Mucosa of stomach (tissue), 1 donor: ENCODE results near the gene CDC123.
"Not testable (repeated sequence)": the region's sequence is repeated elsewhere in the genome, so short reads cannot be mapped to it uniquely, and the experiment has no call there.

Source experiments
- H3K27me3 ChIP-seq: one replicate; pipeline ENCODE4 v1.7.0; 2013; ENCODE audit warnings: mild to moderate bottlenecking, low read length; ENCODE audit not compliant: control insufficient read depth, insufficient read depth
- H3K36me3 ChIP-seq: one replicate; pipeline ENCODE4 v1.7.0; 2013; ENCODE audit warnings: low read length; ENCODE audit not compliant: control insufficient read depth, insufficient read depth
- H3K4me1 ChIP-seq: one replicate; pipeline ENCODE4 v1.7.0; 2013; ENCODE audit warnings: mild to moderate bottlenecking, low read length; ENCODE audit not compliant: control insufficient read depth, insufficient read depth
- H3K4me3 ChIP-seq: one replicate; pipeline ENCODE4 v1.7.0; 2013; ENCODE audit warnings: low read length
- H3K9ac ChIP-seq: one replicate; pipeline ENCODE4 v1.7.0; 2013; ENCODE audit warnings: mild to moderate bottlenecking, low read length, moderate library complexity
- H3K9me3 ChIP-seq: one replicate; pipeline ENCODE4 v1.7.0; 2013; ENCODE audit warnings: mild to moderate bottlenecking, low read length, moderate library complexity; ENCODE audit not compliant: control insufficient read depth
- donor health status: Pancreatic carcinoma.

Gene CDC123

GRCh38 chr10:12218991-12219390 is 23.0 kb downstream of the CDC123 start:
- Histone ChIP-seq H3K9ac (no peak overlapping the region), H3K36me3 (no peaks in the 10 kb centered on the region), H3K4me3 (no peak overlapping the region), H3K4me1 (no peaks in the 10 kb centered on the region), H3K27me3 (no peaks in the 10 kb centered on the region), H3K9me3 (no peaks in the 10 kb centered on the region)

DNA sequence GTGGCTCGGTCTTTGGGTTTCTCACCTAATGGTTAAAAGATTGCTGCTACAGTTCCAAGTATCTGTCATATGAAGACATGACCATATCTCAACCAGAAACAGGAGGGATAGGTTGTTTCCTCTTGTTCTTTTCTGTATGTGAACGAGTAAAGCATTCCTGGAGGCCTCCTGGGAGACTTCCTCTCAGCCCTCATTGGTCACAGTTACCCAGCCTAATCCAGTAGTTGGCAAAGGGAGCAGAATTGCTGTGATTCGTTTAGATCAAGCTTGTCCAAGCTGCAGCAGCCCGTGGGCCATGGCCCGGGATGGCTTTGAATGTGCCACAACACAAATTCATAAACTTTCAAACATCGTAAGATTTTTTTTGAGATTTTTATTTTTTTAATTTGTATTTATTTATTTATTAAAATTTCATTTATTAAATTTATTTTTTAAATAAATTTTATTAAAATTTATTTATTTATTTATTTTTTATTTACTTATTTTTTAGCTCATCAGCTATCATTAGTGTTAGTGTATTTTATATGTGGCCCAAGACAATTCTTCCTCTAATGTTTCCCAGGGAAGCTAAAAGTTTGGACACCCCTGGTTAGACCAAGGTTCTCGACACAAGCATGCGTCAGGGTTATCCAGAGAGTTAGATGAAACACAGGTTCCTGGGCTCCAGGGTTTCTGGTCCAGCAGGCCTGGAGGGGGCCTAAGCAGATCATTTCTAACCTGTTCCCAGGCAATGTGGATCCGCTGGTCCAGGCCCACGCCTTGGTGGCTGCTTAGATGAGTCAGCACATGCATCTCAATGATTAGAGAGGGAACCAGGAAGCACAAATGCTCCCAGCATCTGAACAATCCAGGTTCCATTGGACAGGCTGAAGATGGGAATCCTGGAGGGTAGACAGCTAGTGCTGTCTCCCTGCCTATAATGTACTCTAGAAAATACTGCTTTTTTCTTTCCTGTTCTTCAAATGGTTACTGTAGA is 25.6 kb downstream of the CDC123 start:
- no peaks in the 10 kb centered on the region for H3K9me3 ChIP-seq
- no peak overlapping the region for H3K4me3 ChIP-seq
- H3K36me3 ChIP-seq, result no peaks in the 10 kb centered on the region
- H3K27me3 ChIP-seq, result no peaks in the 10 kb centered on the region
- no peaks in the 10 kb centered on the region for H3K4me1 ChIP-seq
- H3K9ac ChIP-seq, result no peak overlapping the region

- Histone ChIP-seq H3K9me3 (no peaks in the 10 kb centered on the region), H3K27me3 (no peaks in the 10 kb centered on the region), H3K36me3 (no peaks in the 10 kb centered on the region), H3K4me3 (no peak overlapping the region), H3K9ac (no peak overlapping the region), H3K4me1 (no peaks in the 10 kb centered on the region)
Measured at GRCh38 chr10:12225444-12225843, 29.5 kb downstream of the CDC123 start.

- not testable (repeated sequence) for H3K4me3 ChIP-seq, H3K27me3 ChIP-seq, H3K9me3 ChIP-seq, H3K9ac ChIP-seq, H3K4me1 ChIP-seq, H3K36me3 ChIP-seq
Measured at GRCh38 chr10:12226438-12226837, 30.4 kb downstream of the CDC123 start.

- Histone ChIP-seq H3K36me3 (no peaks in the 10 kb centered on the region), H3K27me3 (no peaks in the 10 kb centered on the region), H3K4me3 (no peak overlapping the region), H3K9me3 (no peaks in the 10 kb centered on the region), H3K9ac (no peak overlapping the region), H3K4me1 (no peaks in the 10 kb centered on the region)
Measured at GRCh38 chr10:12228851-12229250, 32.9 kb downstream of the CDC123 start.

DNA sequence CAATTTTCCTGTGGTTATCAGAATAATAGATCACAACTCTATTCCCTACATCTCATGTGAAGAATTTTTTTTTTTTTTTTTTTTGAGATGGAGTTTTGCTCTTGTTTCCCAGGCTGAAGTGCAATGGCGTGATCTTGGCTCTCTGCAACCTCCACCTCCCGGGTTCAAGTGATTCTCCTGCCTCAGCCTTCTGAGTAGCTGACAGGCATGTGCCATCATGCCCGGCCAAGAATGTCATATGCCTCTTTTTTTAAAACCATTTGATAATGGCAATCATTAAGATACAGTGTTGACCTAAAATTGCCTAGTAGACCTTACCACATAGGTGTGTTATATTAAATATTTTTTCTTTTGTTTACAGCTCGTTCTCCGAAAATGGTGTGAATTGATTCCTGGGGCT is 38.7 kb downstream of the CDC123 start:
- H3K4me3 ChIP-seq, H3K4me1 ChIP-seq, H3K9me3 ChIP-seq, H3K27me3 ChIP-seq, H3K9ac ChIP-seq, H3K36me3 ChIP-seq: not testable (repeated sequence)

- no peak overlapping the region for H3K9ac ChIP-seq
- H3K9me3 ChIP-seq, result no peaks in the 10 kb centered on the region
- peaks cover 4% of the 10 kb centered on the region for H3K36me3 ChIP-seq
- H3K4me3 ChIP-seq, result no peak overlapping the region
- H3K4me1 ChIP-seq, result peaks cover 4% of the 10 kb centered on the region
- H3K27me3 ChIP-seq, result no peaks in the 10 kb centered on the region
Measured at GRCh38 chr10:12235116-12235694, 39.2 kb downstream of the CDC123 start.

DNA sequence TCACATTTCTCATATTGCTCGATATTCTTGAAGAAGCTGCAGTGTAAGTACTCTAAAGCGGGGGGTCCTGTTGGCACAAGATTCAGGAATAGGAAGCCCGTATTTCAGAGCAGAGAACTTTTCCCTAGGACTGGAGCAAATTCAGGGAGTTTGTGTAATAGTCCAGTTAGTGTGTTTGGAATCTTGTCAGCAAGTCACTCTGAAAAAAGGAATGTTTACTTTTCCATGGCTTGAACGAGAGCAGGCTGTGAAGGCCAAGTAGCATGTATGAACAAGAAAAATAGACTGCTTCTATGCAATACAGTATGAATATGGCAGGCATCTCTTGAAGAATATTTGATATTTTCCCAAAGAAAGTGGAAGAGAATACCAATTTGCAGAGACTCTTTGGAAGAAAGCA is 39.8 kb downstream of the CDC123 start:
- peaks cover 4% of the 10 kb centered on the region for H3K36me3 ChIP-seq
- peaks cover 4% of the 10 kb centered on the region for H3K4me1 ChIP-seq
- no peak overlapping the region for H3K9ac ChIP-seq
- H3K9me3 ChIP-seq, result no peaks in the 10 kb centered on the region
- no peaks in the 10 kb centered on the region for H3K27me3 ChIP-seq
- H3K4me3 ChIP-seq, result no peak overlapping the region

DNA sequence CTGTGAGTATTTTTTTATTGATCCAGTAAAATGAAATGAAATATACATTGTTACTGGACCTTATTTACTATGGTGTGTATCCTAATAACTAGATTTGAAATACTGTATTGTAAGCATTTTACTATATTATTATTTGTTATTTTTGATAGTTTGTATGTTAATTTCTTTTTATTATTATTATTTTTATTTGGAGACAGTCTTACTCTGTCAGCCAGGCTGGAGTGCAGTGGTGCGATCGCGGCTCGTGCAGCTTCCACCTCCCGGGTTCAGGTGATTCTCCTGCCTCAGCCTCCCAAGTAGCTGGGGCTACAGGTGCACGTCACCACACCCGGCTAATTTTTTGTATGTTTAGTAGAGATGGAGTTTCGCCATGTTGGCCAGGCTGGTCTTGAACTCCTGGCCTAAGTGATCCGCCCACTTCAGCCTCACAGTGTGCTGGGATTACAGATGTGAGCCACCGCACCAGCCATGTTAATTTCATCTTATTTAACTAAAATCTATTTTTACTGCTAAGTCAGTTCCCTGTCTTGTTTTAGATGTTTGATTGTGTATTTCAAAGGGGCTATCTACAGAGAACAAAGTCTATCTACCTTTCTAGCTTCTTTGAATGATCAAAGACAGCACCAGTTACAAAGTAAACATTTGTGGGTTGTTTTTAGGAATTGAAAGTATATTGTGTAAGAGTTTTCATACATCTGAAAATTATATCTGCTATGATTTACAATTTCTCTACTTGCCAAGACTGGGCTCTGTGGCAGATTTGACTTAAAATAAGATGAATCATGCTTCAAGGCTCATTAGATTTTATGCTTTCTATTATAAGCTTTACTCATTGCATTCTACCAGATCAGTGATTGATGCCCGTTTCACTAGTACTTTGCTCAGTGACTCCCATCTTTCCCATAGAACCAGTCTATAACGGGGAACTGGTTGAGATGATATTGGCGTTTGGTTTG is 41.6 kb downstream of the CDC123 start:
- Histone ChIP-seq H3K9ac (no peak overlapping the region), H3K4me3 (no peak overlapping the region), H3K27me3 (no peaks in the 10 kb centered on the region), H3K9me3 (no peaks in the 10 kb centered on the region), H3K36me3 (peaks cover 4% of the 10 kb centered on the region), H3K4me1 (peaks cover 4% of the 10 kb centered on the region)

GRCh38 chr10:12238821-12239220 is 42.8 kb downstream of the CDC123 start:
- no peak overlapping the region for H3K9ac ChIP-seq
- H3K36me3 ChIP-seq, result peaks cover 4% of the 10 kb centered on the region
- H3K27me3 ChIP-seq, result no peaks in the 10 kb centered on the region
- peaks cover 4% of the 10 kb centered on the region for H3K4me1 ChIP-seq
- H3K9me3 ChIP-seq, result no peaks in the 10 kb centered on the region
- H3K4me3 ChIP-seq, result no peak overlapping the region

DNA sequence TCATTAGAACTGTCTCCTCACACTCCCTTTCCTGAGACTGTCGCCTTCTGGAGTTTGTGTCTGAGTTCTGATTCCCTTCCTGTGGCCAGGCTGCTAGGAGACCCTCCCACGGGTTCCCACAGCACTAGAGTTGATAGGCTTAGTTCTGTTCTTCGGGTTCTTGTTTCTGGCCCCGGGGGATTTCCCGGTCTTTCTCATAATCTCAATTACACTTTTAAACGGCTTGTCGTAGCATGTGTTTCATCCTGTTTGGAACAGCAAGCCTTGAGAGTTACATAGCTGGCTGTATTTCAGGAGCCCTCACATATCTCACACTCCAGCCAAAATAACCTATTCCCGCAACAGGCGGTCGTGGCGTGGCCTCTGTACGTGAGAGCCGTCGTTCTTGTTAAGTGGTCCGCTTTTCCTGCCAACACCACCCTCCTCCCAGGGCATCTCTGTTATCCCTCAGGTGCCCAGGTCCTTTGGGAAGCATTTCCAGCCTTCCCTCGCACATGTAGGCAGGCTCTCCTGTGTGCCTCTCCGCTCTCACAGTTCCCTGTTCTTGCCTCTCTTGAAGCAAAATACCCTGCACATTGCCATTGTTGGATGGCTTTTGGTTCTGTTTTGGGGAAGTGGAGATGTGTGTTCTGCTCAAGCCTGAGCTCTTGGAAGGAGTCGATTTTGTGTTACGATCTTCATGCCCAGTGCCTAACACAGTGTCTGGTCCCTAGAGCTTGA is 46.0 kb downstream of the CDC123 start:
- H3K27me3 ChIP-seq, result no peaks in the 10 kb centered on the region
- H3K9me3 ChIP-seq, result no peaks in the 10 kb centered on the region
- H3K36me3 ChIP-seq, result no peaks in the 10 kb centered on the region
- no peak overlapping the region for H3K9ac ChIP-seq
- H3K4me1 ChIP-seq, result no peaks in the 10 kb centered on the region
- H3K4me3 ChIP-seq, result no peak overlapping the region
